Measurements from ENCODE around the gene LRRC17. TPM values are rescaled to one million over a fixed set of nuclear protein-coding genes. Genes with fewer than 3 reads are reported as not detected.

LRRC17 gene
- total RNA-seq, 1 experiment from 2014 or later = 0.47 TPM

GRCh38 chr7:102927312-102927933 lies 14.6 kb downstream of the LRRC17 start:
- Histone ChIP-seq H3K27ac (ENCODE audit: low read depth, low read length) (no peak overlapping the region), H3K27me3 (ENCODE audit: insufficient read depth, low read length) (no peaks in the 10 kb centered on the region), H3K4me2 (ENCODE audit: low read length) (0 out of 2 replicates have a peak overlapping the region, but pooled peaks have one; percentile 11), H3K79me2 (ENCODE audit: insufficient read depth, low read length) (no peaks in the 10 kb centered on the region), H4K20me1 (ENCODE audit: insufficient read depth) (no peaks in the 10 kb centered on the region), H3K9ac (ENCODE audit: low read length) (no peak overlapping the region), H3K4me1 (ENCODE audit: control insufficient read depth in 1 of 2, insufficient read depth in 2 of 2, low read length in 2 of 2) (peaks cover 2 to 14% of the 10 kb centered on the region in 2 experiments; a peak in 1 of 4 replicates), H3K9me2 (ENCODE audit: insufficient read depth) (no peaks in the 10 kb centered on the region), H3K4me3 (replicated peaks in 1 of 2; ENCODE audit: low read depth in 1 of 2, low read length in 2 of 2) (no peak overlapping the region), H3K36me3 (ENCODE audit: control insufficient read depth in 1 of 2, insufficient read depth in 2 of 2, low read length in 2 of 2) (no peaks in the 10 kb centered on the region), H2AFZ (ENCODE audit: low read depth, low read length, poor library complexity, severe bottlenecking) (no peak overlapping the region), H3K9me3 (ENCODE audit: control insufficient read depth in 1 of 2, insufficient read depth in 1 of 2, low read depth in 1 of 2, low read length in 2 of 2) (no peaks in the 10 kb centered on the region)
- TF ChIP-seq POLR2AphosphoS5 (IDR thresholded peaks at IDR 0.05; ENCODE audit: low read depth, low read length) (no peak), YY1 (IDR thresholded peaks at IDR 0.05; ENCODE audit: extremely low read depth, insufficient replicate concordance, low read depth, low read length) (no peak), ZNF274 (IDR thresholded peaks at IDR 0.05; ENCODE audit: low read depth, low read length) (no peak), SP1 (IDR thresholded peaks at IDR 0.05; ENCODE audit: low read depth) (no peak), REST (IDR thresholded peaks at IDR 0.05; ENCODE audit: low read depth) (no peak), RAD21 (IDR thresholded peaks at IDR 0.05; ENCODE audit: low read depth) (no peak), CEBPB (IDR thresholded peaks at IDR 0.05; ENCODE audit: low read depth) (no peak), TCF7L2 (IDR thresholded peaks at IDR 0.05; ENCODE audit: borderline replicate concordance, extremely low read depth, insufficient read depth, insufficient read length) (no peak), POLR2A (IDR thresholded peaks at IDR 0.05; ENCODE audit: borderline replicate concordance, extremely low read depth, insufficient read depth, insufficient read length) (no peak), CBX3 (IDR thresholded peaks at IDR 0.05; ENCODE audit: low read depth) (no peak), EZH2phosphoT487 (IDR thresholded peaks at IDR 0.05; ENCODE audit: borderline replicate concordance) (no peak), MAX (IDR thresholded peaks at IDR 0.05) (no peak), EGR1 (IDR thresholded peaks at IDR 0.05; ENCODE audit: low read depth) (no peak), ZFX (IDR thresholded peaks at IDR 0.05) (no peak), CTCF (IDR thresholded peaks at IDR 0.05 in 2 of 3, conservative IDR thresholded peaks at IDR 0.05 in 1 of 3; ENCODE audit: borderline replicate concordance in 1 of 3, insufficient read depth in 1 of 3, low read depth in 2 of 3, low read length in 2 of 3) (no peak), EZH2 (IDR thresholded peaks at IDR 0.05) (no peak)
- ChIA-PET RAD21 (ENCODE audit: low non-redundant PET in 1 of 2, low total read pairs in 2 of 2, uncharacterized antibody in 2 of 2, unreplicated experiment in 2 of 2) (interaction anchor here (0.6 to 0.7 kb wide), 2 partner anchors 135 to 169 kb away, joined by 3 read pairs; no protein-coding TSS in a partner anchor), CTCF (interaction anchor here (1.2 kb wide), 1 partner anchor 10 kb away, joined by 4 read pairs; no protein-coding TSS in a partner anchor), POLR2A (no interaction called here)
- ATAC-seq (peak; percentile 25; the same call in 1 of the 2 replicates), DNase-seq (ENCODE audit: low read depth, low spot score) (no peak)
- intact Hi-C loops (cut with micrococcal nuclease) = no loop called here
- no TSS peak for BruUV-seq (replicated peaks)

Measured in HCT116 (cell line).